Measurements from ENCODE around the gene SCRG1. TPM values are rescaled to one million over a fixed set of nuclear protein-coding genes. Genes with fewer than 3 reads are reported as not detected.
A peak's percentile ranks its signal among the peaks of the same experiment; 100 is the strongest.

SCRG1 gene
- polyA plus RNA-seq, 2 of the 4 experiments (the other 2 are of a cell fraction): not detected

GRCh38 chr4:173370477-173371291, 28.2 kb downstream of the SCRG1 start, which contains the start of gene SAP30:
TSS of gene SAP30 (plus strand) at chr4:173370954. CDS start at chr4:173371183, 229 bp downstream.
- Histone ChIP-seq H3K4me1 (peaks cover 10% of the 10 kb centered on the region; the same call in 2 of the 3 replicates), H3K9me3 (no peaks in the 10 kb centered on the region), H3K27ac (peak within 1 kb of the TSS; percentile 75 to 85), H3K4me2 (peak within 1 kb of the TSS; percentile 83), H3K4me3 (peak within 1 kb of the TSS; percentile 93)
- POLR2A ChIA-PET: interaction anchor here (0.6 to 5.8 kb wide), 13 partner anchors 10 to 783 kb away, joined by 3 to 116 read pairs (median 4); partner anchors contain the start of gene HMGB2
- no peak for TF ChIP-seq HES2 (IDR thresholded peaks at IDR 0.05)
- peak; percentile 49; the same call in 1 of the 2 replicates for TF ChIP-seq PHF8 (IDR thresholded peaks at IDR 0.05; ENCODE audit: borderline replicate concordance, low read depth)
- 0 out of 2 replicates have a peak, but pooled peaks have one; percentile 10 for TF ChIP-seq TFCP2L1 (CRISPR knock-in tag; IDR thresholded peaks at IDR 0.05)
- 0 out of 2 replicates have a peak, but pooled peaks have one; percentile 13 for TF ChIP-seq MAX (IDR thresholded peaks at IDR 0.05)
- TF ChIP-seq USF2 (IDR thresholded peaks at IDR 0.05): peak; percentile 51
- peak; percentile 94 for TF ChIP-seq POLR2A (IDR thresholded peaks at IDR 0.05; ENCODE audit: low read length)
- TF ChIP-seq ZFP36 (IDR thresholded peaks at IDR 0.05; ENCODE audit: borderline replicate concordance, partially characterized antibody): no peak
- TF ChIP-seq REST (IDR thresholded peaks at IDR 0.05): peak; percentile 50; the same call in 1 of the 2 replicates
- DNase-seq (ENCODE audit: low read depth in 1 of 2, low spot score in 1 of 2) (peak; percentile 73 to 96), ATAC-seq (peak; percentile 84 to 92), FAIRE-seq (no peak)
- WGBS (ENCODE audit: missing lambda C conversion rate): 1% methylated on average over 18 of the region's 72 CpGs
- CTCF ChIA-PET: interaction anchor here (0.7 to 1.8 kb wide), 4 partner anchors 10 to 51 kb away, joined by 3 to 8 read pairs (median 4); partner anchors contain the start of gene SCRG1

- ChIA-PET POLR2A (interaction anchor here (0.6 to 5.8 kb wide), 8 partner anchors 9 to 515 kb away, joined by 3 to 116 read pairs (median 4); partner anchors contain the start of gene HMGB2), CTCF (interaction anchor here (1.0 to 1.8 kb wide), 3 partner anchors 10 to 36 kb away, joined by 3 to 5 read pairs (median 4); partner anchors contain the start of genes HMGB2 and SCRG1)
- DNase-seq (ENCODE audit: low read depth in 1 of 2, low spot score in 1 of 2): peak in 1 of 2 experiments; percentile 18
- no peak for FAIRE-seq
- no peak for TF ChIP-seq MAFK (IDR thresholded peaks at IDR 0.05; ENCODE audit: partially characterized antibody)
- TF ChIP-seq ZNF302 (CRISPR knock-in tag; IDR thresholded peaks at IDR 0.05): no peak
- TF ChIP-seq TFCP2L1 (CRISPR knock-in tag; IDR thresholded peaks at IDR 0.05): no peak
- 0 out of 5 replicates have a peak, but pooled peaks of 1 of the 2 experiments have one; percentile 26 for TF ChIP-seq JUN (IDR thresholded peaks at IDR 0.05)
- Histone ChIP-seq H3K27ac (peak overlapping the region; percentile 75 to 81), H3K4me3 (peak overlapping the region; percentile 93), H3K4me1 (peaks cover 10% of the 10 kb centered on the region; the same call in 2 of the 3 replicates), H3K9me3 (no peaks in the 10 kb centered on the region), H3K4me2 (peak overlapping the region; percentile 77)
- WGBS (ENCODE audit: missing lambda C conversion rate): under 1% methylated on average over 14 of the region's 14 CpGs
- ATAC-seq: peak; percentile 1 to 24; a peak in 3 of 6 replicates
These were observed 28.8 kb downstream of the SCRG1 start for GRCh38 chr4:173370130-173370476.

GRCh38 chr4:173367946-173368345, 31.0 kb downstream of the SCRG1 start:
- Histone ChIP-seq H3K9me3 (no peaks in the 10 kb centered on the region), H3K4me3 (no peak overlapping the region), H3K4me1 (peaks cover 3% of the 10 kb centered on the region; the same call in 2 of the 3 replicates), H3K27ac (no peak overlapping the region), H3K4me2 (no peak overlapping the region)
- no peak for ATAC-seq
- ChIA-PET POLR2A (interaction anchor here (5.8 kb wide), 1 partner anchor 33 kb away, joined by 116 read pairs; the partner anchor contains the start of gene HMGB2), CTCF (interaction anchor here (1.4 kb wide), 1 partner anchor 354 kb away, joined by 3 read pairs; no protein-coding TSS in a partner anchor)
- no peak for FAIRE-seq
- no peak for DNase-seq (ENCODE audit: low read depth in 1 of 2, low spot score in 1 of 2)
- 64% methylated on average over 4 of the region's 4 CpGs for WGBS (ENCODE audit: missing lambda C conversion rate)
- TF ChIP-seq CTCF (IDR thresholded peaks at IDR 0.05) (no peak), EP300 (IDR thresholded peaks at IDR 0.05) (no peak), JUNB (IDR thresholded peaks at IDR 0.05) (no peak), KDM1A (IDR thresholded peaks at IDR 0.05; ENCODE audit: low read depth) (no peak), GATA3 (IDR thresholded peaks at IDR 0.05; ENCODE audit: borderline replicate concordance) (no peak), REST (IDR thresholded peaks at IDR 0.05) (no peak), KDM5A (IDR thresholded peaks at IDR 0.05) (no peak), MYC (IDR thresholded peaks at IDR 0.05; ENCODE audit: borderline replicate concordance, low read length) (no peak)

All from A549 (cell line).